ENCODE results near the gene CPT1C.

DNA sequence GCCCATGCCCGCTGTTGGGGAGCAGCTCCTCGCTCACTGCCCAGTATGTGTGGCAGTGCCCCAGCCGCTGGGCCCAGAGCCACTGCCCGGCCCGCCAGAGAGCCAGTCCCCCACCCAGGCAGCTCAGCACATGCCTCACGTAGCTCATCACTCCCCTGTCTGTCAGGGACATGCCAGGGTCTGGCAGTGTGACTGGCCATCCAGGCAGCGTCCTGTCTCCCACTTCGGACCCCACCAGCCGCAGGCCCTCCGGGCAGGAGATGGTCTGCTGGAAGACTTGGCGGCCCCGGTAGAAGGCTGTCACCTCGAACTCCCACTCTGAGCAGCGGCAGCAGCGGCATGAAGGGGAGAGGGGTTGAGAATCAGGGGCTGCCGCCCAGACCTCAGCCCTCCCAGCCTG lies 28.9 kb upstream of the CPT1C start:
- TF ChIP-seq POLR2AphosphoS5 (IDR thresholded peaks at IDR 0.05; ENCODE audit: low read depth, low read length) = 0 out of 2 replicates have a peak, but pooled peaks have one; percentile 15
- TF ChIP-seq, protein P1, sequence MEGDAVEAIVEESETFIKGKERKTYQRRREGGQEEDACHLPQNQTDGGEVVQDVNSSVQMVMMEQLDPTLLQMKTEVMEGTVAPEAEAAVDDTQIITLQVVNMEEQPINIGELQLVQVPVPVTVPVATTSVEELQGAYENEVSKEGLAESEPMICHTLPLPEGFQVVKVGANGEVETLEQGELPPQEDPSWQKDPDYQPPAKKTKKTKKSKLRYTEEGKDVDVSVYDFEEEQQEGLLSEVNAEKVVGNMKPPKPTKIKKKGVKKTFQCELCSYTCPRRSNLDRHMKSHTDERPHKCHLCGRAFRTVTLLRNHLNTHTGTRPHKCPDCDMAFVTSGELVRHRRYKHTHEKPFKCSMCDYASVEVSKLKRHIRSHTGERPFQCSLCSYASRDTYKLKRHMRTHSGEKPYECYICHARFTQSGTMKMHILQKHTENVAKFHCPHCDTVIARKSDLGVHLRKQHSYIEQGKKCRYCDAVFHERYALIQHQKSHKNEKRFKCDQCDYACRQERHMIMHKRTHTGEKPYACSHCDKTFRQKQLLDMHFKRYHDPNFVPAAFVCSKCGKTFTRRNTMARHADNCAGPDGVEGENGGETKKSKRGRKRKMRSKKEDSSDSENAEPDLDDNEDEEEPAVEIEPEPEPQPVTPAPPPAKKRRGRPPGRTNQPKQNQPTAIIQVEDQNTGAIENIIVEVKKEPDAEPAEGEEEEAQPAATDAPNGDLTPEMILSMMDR (IDR thresholded peaks at IDR 0.05; ENCODE audit: control extremely low read depth in 1 of 3, insufficient read depth in 1 of 3, low read depth in 1 of 3, low read length in 3 of 3) = no peak
- TF ChIP-seq CHD1 (IDR thresholded peaks at IDR 0.05; ENCODE audit: low read depth, low read length) = no peak
- TF ChIP-seq ASH2L (IDR thresholded peaks at IDR 0.05; ENCODE audit: low read length) = no peak
- TF ChIP-seq TCF12 (IDR thresholded peaks at IDR 0.05; ENCODE audit: low read depth, low read length) = no peak
- no peak for TF ChIP-seq GABPA (IDR thresholded peaks at IDR 0.05; ENCODE audit: borderline replicate concordance, insufficient read depth, low read length)
- TF ChIP-seq RFX5 (IDR thresholded peaks at IDR 0.05; ENCODE audit: borderline replicate concordance, low read depth, low read length) = no peak

Measured in H1 (cell line).